Duodenal mucosa (tissue), 2 donors: ENCODE measurements around the gene MLLT6.

ENCODE experiments used
- H3K27ac ChIP-seq: one replicate; pipeline ENCODE4 v1.7.0; 2013; ENCODE audit warnings: low read depth, low read length
- H3K27me3 ChIP-seq, 2 donors: one replicate each; pipeline ENCODE4 v1.7.0; 2013; ENCODE audit warnings: low read length in 2 of 2, control low read depth in 1 of 2; ENCODE audit not compliant: insufficient read depth in 2 of 2, control insufficient read depth in 1 of 2
- H3K36me3 ChIP-seq, 2 donors: one replicate each; pipeline ENCODE4 v1.7.0; 2013; ENCODE audit warnings: low read length in 2 of 2, control low read depth in 1 of 2; ENCODE audit not compliant: insufficient read depth in 2 of 2, control insufficient read depth in 1 of 2
- H3K4me1 ChIP-seq, 2 donors: one replicate each; pipeline ENCODE4 v1.7.0; 2013; ENCODE audit warnings: low read length in 2 of 2, control low read depth in 1 of 2; ENCODE audit not compliant: insufficient read depth in 2 of 2, control insufficient read depth in 1 of 2
- H3K4me3 ChIP-seq, 2 donors: one replicate each; pipeline ENCODE4 v1.7.0; 2013; ENCODE audit warnings: low read length in 2 of 2, low read depth in 1 of 2
- H3K9ac ChIP-seq, 2 donors: one replicate each; pipeline ENCODE4 v1.7.0; 2013; ENCODE audit warnings: low read length in 2 of 2, low read depth in 1 of 2
- H3K9me3 ChIP-seq, 2 donors: one replicate each; pipeline ENCODE4 v1.7.0; 2013; ENCODE audit warnings: low read length in 2 of 2, control low read depth in 1 of 2; ENCODE audit not compliant: control insufficient read depth in 1 of 2

Gene MLLT6

DNA sequence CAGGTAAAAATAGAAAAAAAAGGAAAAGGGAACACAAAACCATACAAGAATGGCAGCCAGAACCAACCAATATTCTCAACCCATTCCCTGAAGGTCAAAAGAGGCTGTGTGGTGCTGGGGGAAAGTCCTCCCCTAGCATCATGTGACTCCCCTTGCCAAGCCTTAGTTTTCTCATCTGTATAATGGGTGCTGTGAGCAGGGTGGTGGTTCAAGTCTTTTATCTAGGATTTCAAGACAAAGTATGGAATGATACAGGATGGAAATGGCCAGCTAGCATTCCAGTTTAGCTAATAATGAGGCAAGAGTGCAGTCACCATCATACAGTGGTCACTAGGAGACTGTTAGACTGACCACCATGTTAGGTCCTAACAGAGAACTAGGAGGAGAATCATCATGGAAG lies 68.2 kb downstream of the MLLT6 start:
- no peaks in the 10 kb centered on the region for H3K27me3 ChIP-seq
- H3K4me3 ChIP-seq: no peak overlapping the region
- no peak overlapping the region for H3K27ac ChIP-seq
- no peak overlapping the region for H3K9ac ChIP-seq
- no peaks in the 10 kb centered on the region for H3K4me1 ChIP-seq
- no peaks in the 10 kb centered on the region for H3K9me3 ChIP-seq
- H3K36me3 ChIP-seq: peaks cover 28 to 88% of the 10 kb centered on the region in 2 donors

DNA sequence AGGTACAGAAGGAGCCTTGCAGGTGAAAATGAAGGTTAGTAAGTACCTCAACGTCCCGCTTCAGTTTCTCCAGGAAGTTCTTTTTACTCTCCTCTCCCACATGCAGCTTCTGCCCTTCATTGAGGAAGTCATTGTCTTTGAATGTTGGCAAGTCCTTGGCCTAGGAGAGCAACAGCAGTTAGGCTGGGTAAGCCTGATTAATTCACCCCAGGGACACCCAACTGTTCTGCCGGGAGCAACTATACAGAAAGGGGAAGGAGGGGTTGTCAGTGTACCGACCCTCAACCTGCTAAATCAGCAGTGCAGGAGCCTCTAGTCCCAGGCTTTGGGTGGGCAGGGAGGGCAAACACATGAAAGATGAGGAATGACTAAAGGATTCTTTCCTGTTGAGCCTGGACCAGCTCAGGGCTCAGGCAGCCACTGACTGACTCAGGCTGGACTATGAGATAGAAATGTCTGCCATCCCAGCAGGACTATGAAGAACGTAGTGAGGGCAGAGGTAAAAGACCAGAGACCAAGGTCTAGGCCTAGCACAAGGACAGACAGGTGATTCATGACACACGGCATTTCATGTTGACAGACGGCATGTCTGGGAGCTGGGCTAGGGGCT lies 72.7 kb downstream of the MLLT6 start:
- H3K27me3 ChIP-seq: no peaks in the 10 kb centered on the region
- H3K4me1 ChIP-seq: no peaks in the 10 kb centered on the region
- peaks cover 54 to 89% of the 10 kb centered on the region in 2 donors for H3K36me3 ChIP-seq
- H3K4me3 ChIP-seq: no peak overlapping the region
- no peaks in the 10 kb centered on the region for H3K9me3 ChIP-seq
- H3K9ac ChIP-seq: no peak overlapping the region
- no peak overlapping the region for H3K27ac ChIP-seq
